HepG2 (cell line): ENCODE data around the gene VWA3A. TPM values are rescaled to one million over a fixed set of nuclear protein-coding genes. Genes with fewer than 3 reads are reported as not detected.

ENCODE experiments used
- CCAR2 ChIP-seq: fragments of 200-400 bp; formaldehyde crosslinking; optimal IDR thresholded peaks from 2 replicates; pipeline ENCODE3; 2018; ENCODE audit warnings: low read depth, mild to moderate bottlenecking, low read length, moderate library complexity
- HDAC2 ChIP-seq: sonication (generic); formaldehyde crosslinking; IDR thresholded peaks from 2 replicates; pipeline ENCODE4 v1.4.0; 2020; ENCODE audit warnings: missing genetic modification reagents
- HINFP ChIP-seq: sonication (generic); formaldehyde crosslinking; IDR thresholded peaks from 2 replicates; pipeline ENCODE4 v1.4.0; 2020; ENCODE audit warnings: low read depth, mild to moderate bottlenecking, missing genetic modification reagents
- PREB ChIP-seq: sonication (generic); formaldehyde crosslinking; IDR thresholded peaks from 2 replicates; pipeline ENCODE4 v1.4.0; 2020; ENCODE audit warnings: missing genetic modification reagents
- SP2 ChIP-seq: sonication (generic); formaldehyde crosslinking; IDR thresholded peaks from 2 replicates; pipeline ENCODE4 v1.5.1; 2020; ENCODE audit warnings: mild to moderate bottlenecking, missing genetic modification reagents
- TSC22D2 ChIP-seq: sonication (generic); formaldehyde crosslinking; IDR thresholded peaks from 2 replicates; pipeline ENCODE4 v1.5.1; 2020; ENCODE audit warnings: missing genetic modification reagents, mild to moderate bottlenecking, borderline replicate concordance
- ZBTB38 ChIP-seq: sonication (generic); formaldehyde crosslinking; IDR thresholded peaks from 2 replicates; pipeline ENCODE4 v1.5.1; 2020; ENCODE audit warnings: mild to moderate bottlenecking, missing genetic modification reagents
- ZBTB43 ChIP-seq: sonication (generic); formaldehyde crosslinking; conservative IDR thresholded peaks from 2 replicates; pipeline ENCODE4 v1.4.0; 2020; ENCODE audit warnings: missing genetic modification reagents
- ZBTB7A ChIP-seq: sonication (generic); formaldehyde crosslinking; IDR thresholded peaks from 2 replicates; pipeline ENCODE4 v1.8.0; 2022; ENCODE audit warnings: mild to moderate bottlenecking, missing genetic modification reagents
- ZNF235 ChIP-seq: sonication (generic); formaldehyde crosslinking; IDR thresholded peaks from 2 replicates; pipeline ENCODE4 v1.8.1; 2023; ENCODE audit warnings: mild to moderate bottlenecking, missing genetic modification reagents, borderline replicate concordance
- ZNF615 ChIP-seq: sonication (generic); formaldehyde crosslinking; IDR thresholded peaks from 2 replicates; pipeline ENCODE4 v1.5.0; 2020; ENCODE audit warnings: mild to moderate bottlenecking, missing genetic modification reagents, borderline replicate concordance
- ZNF850 ChIP-seq: sonication (generic); formaldehyde crosslinking; conservative IDR thresholded peaks from 2 replicates; pipeline ENCODE4 v1.9.0; 2021; ENCODE audit warnings: mild to moderate bottlenecking, missing genetic modification reagents
- polyA plus RNA-seq, 8 experiments: library from polyadenylated mRNA; depleted of rRNA in 3 of 8; stranded (reverse) in 7 of 8; unstranded in 1 of 8; fragments of >200 nt; fragmentation: Illumina TruSeq in 4 of 8; extraction: Trizol in 4 of 8; gene quantifications; 2 replicates each; pipeline versions ENCODE4 v1.2.1 to v1.2.3, GENCODE V29; 2011 to 2016; ENCODE audit warnings: low read depth in 4 of 8, missing spikeins in 1 of 8, mixed read lengths in 1 of 8; ENCODE audit not compliant: insufficient read depth in 1 of 8
- total RNA-seq, 5 experiments: library from RNA; depleted of rRNA; stranded (reverse); fragments of >200 nt; fragmentation: Illumina TruSeq; extraction: Trizol; gene quantifications; 2 replicates each; pipeline ENCODE4 v1.2.3, GENCODE V29; 2016; ENCODE audit warnings: low read depth in 1 of 5
- TF ChIP-seq, protein P1 (sequence below): sonication (generic); formaldehyde crosslinking; IDR thresholded peaks from 2 replicates; pipeline ENCODE4 v1.4.0; 2020; ENCODE audit warnings: missing genetic modification reagents
- TF ChIP-seq, protein P2 (sequence below), 2 experiments: sonication (generic) in 1 of 2; formaldehyde crosslinking in 1 of 2; IDR thresholded peaks; 2 replicates each; pipeline versions ENCODE4 v1.4.0 to v1.6.1; 2016 to 2020; ENCODE audit warnings: borderline replicate concordance in 1 of 2, low read depth in 1 of 2, mild to moderate bottlenecking in 1 of 2, missing genetic modification reagents in 1 of 2

Gene VWA3A
- total and polyA plus RNA-seq, 2 of the 13 experiments (the other 11 are each of a cell fraction or from before 2014, with no cell fraction given) = 0.03 to 0.07 TPM

GRCh38 chr16:22190081-22190775 is 97.9 kb downstream of the VWA3A start (continued):
- TF ChIP-seq CCAR2 (no peak), SP2 (peak; percentile 45; the same call in 1 of the 2 replicates), HINFP (CRISPR knock-in tag) (peak; percentile 80; the same call in 1 of the 2 replicates), ZNF235 (CRISPR knock-in tag) (peak; percentile 88; the same call in 1 of the 2 replicates), TSC22D2 (CRISPR knock-in tag) (peak; percentile 64; the same call in 1 of the 2 replicates), ZBTB43 (CRISPR knock-in tag) (peak; percentile 90; the same call in 1 of the 2 replicates), ZBTB38 (peak; percentile 96), ZNF615 (CRISPR knock-in tag) (0 out of 2 replicates have a peak, but pooled peaks have one; percentile 26), PREB (CRISPR knock-in tag) (peak; percentile 82; the same call in 1 of the 2 replicates), HDAC2 (peak; percentile 88), ZNF850 (CRISPR knock-in tag) (no peak), ZBTB7A (peak; percentile 93)
- TF ChIP-seq, protein P1, sequence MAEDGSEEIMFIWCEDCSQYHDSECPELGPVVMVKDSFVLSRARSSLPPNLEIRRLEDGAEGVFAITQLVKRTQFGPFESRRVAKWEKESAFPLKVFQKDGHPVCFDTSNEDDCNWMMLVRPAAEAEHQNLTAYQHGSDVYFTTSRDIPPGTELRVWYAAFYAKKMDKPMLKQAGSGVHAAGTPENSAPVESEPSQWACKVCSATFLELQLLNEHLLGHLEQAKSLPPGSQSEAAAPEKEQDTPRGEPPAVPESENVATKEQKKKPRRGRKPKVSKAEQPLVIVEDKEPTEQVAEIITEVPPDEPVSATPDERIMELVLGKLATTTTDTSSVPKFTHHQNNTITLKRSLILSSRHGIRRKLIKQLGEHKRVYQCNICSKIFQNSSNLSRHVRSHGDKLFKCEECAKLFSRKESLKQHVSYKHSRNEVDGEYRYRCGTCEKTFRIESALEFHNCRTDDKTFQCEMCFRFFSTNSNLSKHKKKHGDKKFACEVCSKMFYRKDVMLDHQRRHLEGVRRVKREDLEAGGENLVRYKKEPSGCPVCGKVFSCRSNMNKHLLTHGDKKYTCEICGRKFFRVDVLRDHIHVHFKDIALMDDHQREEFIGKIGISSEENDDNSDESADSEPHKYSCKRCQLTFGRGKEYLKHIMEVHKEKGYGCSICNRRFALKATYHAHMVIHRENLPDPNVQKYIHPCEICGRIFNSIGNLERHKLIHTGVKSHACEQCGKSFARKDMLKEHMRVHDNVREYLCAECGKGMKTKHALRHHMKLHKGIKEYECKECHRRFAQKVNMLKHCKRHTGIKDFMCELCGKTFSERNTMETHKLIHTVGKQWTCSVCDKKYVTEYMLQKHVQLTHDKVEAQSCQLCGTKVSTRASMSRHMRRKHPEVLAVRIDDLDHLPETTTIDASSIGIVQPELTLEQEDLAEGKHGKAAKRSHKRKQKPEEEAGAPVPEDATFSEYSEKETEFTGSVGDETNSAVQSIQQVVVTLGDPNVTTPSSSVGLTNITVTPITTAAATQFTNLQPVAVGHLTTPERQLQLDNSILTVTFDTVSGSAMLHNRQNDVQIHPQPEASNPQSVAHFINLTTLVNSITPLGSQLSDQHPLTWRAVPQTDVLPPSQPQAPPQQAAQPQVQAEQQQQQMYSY = no peak
- TF ChIP-seq, protein P2, sequence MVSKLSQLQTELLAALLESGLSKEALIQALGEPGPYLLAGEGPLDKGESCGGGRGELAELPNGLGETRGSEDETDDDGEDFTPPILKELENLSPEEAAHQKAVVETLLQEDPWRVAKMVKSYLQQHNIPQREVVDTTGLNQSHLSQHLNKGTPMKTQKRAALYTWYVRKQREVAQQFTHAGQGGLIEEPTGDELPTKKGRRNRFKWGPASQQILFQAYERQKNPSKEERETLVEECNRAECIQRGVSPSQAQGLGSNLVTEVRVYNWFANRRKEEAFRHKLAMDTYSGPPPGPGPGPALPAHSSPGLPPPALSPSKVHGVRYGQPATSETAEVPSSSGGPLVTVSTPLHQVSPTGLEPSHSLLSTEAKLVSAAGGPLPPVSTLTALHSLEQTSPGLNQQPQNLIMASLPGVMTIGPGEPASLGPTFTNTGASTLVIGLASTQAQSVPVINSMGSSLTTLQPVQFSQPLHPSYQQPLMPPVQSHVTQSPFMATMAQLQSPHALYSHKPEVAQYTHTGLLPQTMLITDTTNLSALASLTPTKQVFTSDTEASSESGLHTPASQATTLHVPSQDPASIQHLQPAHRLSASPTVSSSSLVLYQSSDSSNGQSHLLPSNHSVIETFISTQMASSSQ (IDR thresholded peaks at IDR 0.05; ENCODE audit: low read depth) = no peak
- TF ChIP-seq, protein P2 (CRISPR knock-in tag; IDR thresholded peaks at IDR 0.05; ENCODE audit: borderline replicate concordance) = peak; percentile 65; the same call in 1 of the 2 replicates
